GM23338 (cell line): ENCODE data around the gene CDKAL1.

Experiments used
- EZH2 ChIP-seq: fragments of 200-600 bp; sonication (generic); IDR thresholded peaks from one replicate; pipeline ENCODE4 v1.8.0; 2017; ENCODE audit warnings: antibody characterized with exemption, mild to moderate bottlenecking, low read depth; ENCODE audit not compliant: unreplicated experiment
- EZH2phosphoT487 ChIP-seq: fragments of 200-600 bp; sonication (generic); IDR thresholded peaks from one replicate; pipeline ENCODE4 v1.8.1; 2018; ENCODE audit warnings: antibody characterized with exemption; ENCODE audit not compliant: unreplicated experiment
- POLR2AphosphoS5 ChIP-seq: IDR thresholded peaks from 2 replicates; pipeline ENCODE4 v1.6.1; 2016; ENCODE audit warnings: antibody characterized with exemption, low read depth
- TF ChIP-seq, protein P1 (sequence below), 2 experiments: fragments of 200-600 bp in 1 of 2; sonication (generic) in 1 of 2; conservative IDR thresholded peaks; 2 replicates each; pipeline versions ENCODE4 v1.5.1 to v1.6.1; 2016 to 2017; ENCODE audit warnings: antibody characterized with exemption in 2 of 2, low read depth in 2 of 2, mild to moderate bottlenecking in 2 of 2, moderate library complexity in 1 of 2
- TF ChIP-seq, protein P2 (sequence below): IDR thresholded peaks from one replicate; pipeline ENCODE4 v1.6.1; 2018; ENCODE audit warnings: antibody characterized with exemption; ENCODE audit not compliant: unreplicated experiment
- TF ChIP-seq, protein P3 (sequence below): IDR thresholded peaks from 2 replicates; pipeline ENCODE4 v1.6.1; 2016; ENCODE audit warnings: antibody characterized with exemption

DNA sequence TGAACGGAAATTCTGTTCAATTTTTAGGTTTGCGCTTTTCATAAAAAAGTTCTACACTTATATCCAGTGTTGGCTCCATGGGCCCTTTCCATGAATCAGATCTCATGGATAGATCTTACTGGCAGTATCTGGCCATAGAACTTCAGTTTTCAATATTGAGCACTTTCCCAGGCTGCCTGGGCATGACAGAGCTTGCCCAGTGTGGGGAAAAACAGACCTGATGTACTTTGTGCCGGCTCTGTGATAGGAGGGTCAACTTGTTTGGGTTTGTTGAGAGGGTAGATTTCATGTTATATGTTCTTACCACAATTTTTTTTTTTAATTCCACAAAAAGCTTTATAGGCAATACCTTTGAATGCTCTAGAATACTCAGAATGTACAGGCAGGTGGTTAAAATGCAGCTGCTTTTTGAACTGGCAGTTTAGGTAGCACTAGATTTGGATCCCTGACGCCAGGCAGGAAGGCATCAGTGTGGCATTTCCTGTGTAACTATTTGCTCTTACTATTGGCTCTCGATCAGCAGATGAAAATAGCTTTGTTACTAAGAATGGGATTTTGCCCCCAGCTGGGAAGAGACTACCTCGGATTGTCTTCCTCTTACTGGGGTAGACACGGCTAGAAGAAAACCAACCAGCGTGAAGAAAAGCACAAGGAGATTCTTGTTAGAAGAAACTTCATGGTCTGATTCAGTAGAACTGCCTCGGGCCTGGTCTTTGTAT, 654.4 kb downstream of the CDKAL1 start:
- TF ChIP-seq, protein P1, sequence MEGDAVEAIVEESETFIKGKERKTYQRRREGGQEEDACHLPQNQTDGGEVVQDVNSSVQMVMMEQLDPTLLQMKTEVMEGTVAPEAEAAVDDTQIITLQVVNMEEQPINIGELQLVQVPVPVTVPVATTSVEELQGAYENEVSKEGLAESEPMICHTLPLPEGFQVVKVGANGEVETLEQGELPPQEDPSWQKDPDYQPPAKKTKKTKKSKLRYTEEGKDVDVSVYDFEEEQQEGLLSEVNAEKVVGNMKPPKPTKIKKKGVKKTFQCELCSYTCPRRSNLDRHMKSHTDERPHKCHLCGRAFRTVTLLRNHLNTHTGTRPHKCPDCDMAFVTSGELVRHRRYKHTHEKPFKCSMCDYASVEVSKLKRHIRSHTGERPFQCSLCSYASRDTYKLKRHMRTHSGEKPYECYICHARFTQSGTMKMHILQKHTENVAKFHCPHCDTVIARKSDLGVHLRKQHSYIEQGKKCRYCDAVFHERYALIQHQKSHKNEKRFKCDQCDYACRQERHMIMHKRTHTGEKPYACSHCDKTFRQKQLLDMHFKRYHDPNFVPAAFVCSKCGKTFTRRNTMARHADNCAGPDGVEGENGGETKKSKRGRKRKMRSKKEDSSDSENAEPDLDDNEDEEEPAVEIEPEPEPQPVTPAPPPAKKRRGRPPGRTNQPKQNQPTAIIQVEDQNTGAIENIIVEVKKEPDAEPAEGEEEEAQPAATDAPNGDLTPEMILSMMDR (conservative IDR thresholded peaks at IDR 0.05; ENCODE audit: low read depth in 2 of 2), result no peak
- TF ChIP-seq EZH2 (no peak), POLR2AphosphoS5 (no peak), EZH2phosphoT487 (no peak)
- TF ChIP-seq, protein P2, sequence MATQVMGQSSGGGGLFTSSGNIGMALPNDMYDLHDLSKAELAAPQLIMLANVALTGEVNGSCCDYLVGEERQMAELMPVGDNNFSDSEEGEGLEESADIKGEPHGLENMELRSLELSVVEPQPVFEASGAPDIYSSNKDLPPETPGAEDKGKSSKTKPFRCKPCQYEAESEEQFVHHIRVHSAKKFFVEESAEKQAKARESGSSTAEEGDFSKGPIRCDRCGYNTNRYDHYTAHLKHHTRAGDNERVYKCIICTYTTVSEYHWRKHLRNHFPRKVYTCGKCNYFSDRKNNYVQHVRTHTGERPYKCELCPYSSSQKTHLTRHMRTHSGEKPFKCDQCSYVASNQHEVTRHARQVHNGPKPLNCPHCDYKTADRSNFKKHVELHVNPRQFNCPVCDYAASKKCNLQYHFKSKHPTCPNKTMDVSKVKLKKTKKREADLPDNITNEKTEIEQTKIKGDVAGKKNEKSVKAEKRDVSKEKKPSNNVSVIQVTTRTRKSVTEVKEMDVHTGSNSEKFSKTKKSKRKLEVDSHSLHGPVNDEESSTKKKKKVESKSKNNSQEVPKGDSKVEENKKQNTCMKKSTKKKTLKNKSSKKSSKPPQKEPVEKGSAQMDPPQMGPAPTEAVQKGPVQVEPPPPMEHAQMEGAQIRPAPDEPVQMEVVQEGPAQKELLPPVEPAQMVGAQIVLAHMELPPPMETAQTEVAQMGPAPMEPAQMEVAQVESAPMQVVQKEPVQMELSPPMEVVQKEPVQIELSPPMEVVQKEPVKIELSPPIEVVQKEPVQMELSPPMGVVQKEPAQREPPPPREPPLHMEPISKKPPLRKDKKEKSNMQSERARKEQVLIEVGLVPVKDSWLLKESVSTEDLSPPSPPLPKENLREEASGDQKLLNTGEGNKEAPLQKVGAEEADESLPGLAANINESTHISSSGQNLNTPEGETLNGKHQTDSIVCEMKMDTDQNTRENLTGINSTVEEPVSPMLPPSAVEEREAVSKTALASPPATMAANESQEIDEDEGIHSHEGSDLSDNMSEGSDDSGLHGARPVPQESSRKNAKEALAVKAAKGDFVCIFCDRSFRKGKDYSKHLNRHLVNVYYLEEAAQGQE, result no peak
- TF ChIP-seq, protein P3, sequence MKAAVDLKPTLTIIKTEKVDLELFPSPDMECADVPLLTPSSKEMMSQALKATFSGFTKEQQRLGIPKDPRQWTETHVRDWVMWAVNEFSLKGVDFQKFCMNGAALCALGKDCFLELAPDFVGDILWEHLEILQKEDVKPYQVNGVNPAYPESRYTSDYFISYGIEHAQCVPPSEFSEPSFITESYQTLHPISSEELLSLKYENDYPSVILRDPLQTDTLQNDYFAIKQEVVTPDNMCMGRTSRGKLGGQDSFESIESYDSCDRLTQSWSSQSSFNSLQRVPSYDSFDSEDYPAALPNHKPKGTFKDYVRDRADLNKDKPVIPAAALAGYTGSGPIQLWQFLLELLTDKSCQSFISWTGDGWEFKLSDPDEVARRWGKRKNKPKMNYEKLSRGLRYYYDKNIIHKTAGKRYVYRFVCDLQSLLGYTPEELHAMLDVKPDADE, result no peak
